ENCODE measurements around the gene CNTN5. TPM values are rescaled to one million over a fixed set of nuclear protein-coding genes. Genes with fewer than 3 reads are reported as not detected.

The CNTN5 gene
- total and polyA plus RNA-seq, 10 of the 15 experiments (the other 5 are each of a cell fraction or from before 2014, with no cell fraction given): 0.01 TPM; not detected in 9

DNA sequence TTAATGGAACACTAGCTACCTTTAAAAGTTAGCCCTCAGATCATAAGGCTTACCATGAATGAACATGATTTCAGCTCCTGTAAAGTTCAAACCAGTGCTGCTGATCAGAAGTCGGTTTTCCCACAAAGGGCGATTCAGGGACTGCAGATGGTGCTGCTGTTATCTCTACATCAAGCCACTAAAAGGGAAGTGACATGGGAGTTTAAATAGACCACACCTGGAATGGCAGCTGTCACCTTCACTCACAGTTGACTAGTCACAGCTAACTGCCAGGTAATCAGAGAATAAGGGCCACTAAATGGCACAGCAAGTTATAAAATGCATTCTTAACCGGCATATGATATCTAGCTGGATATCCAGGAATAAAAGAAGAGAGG lies 1085.2 kb downstream of the CNTN5 start:
- Histone ChIP-seq H3K4me2 (ENCODE audit: control insufficient read depth, insufficient read depth) (no peak overlapping the region), H3K4me1 (ENCODE audit: control insufficient read depth, insufficient read depth, low read length) (no peaks in the 10 kb centered on the region), H3K79me2 (ENCODE audit: control insufficient read depth, insufficient read depth, low read length) (no peaks in the 10 kb centered on the region), H2AFZ (ENCODE audit: control insufficient read depth, low read depth, low read length) (no peak overlapping the region), H3K9ac (ENCODE audit: control insufficient read depth, insufficient read depth, low read length) (no peak overlapping the region), H4K20me1 (ENCODE audit: control insufficient read depth, insufficient read depth) (no peaks in the 10 kb centered on the region), H3K9me3 (replicated peaks; ENCODE audit: control insufficient read depth, insufficient read depth, low read length) (no peaks in the 10 kb centered on the region), H3K27me3 (replicated peaks in 1 of 2; ENCODE audit: control insufficient read depth in 2 of 2, insufficient read depth in 2 of 2, low read length in 1 of 2) (no peaks in the 10 kb centered on the region), H3K27ac (ENCODE audit: control insufficient read depth, insufficient read depth) (no peak overlapping the region), H3K4me3 (no peak overlapping the region), H3K36me3 (ENCODE audit: control insufficient read depth in 2 of 2, insufficient read depth in 2 of 2, low read length in 1 of 2) (no peaks in the 10 kb centered on the region)
- ChIA-PET POLR2A (no interaction called here), CTCF (no interaction called here), SMC1A (ENCODE audit: uncharacterized antibody, unreplicated experiment) (no interaction called here), RAD21 (ENCODE audit: unreplicated experiment) (no interaction called here)
- ATAC-seq (no peak), DNase-seq (ENCODE audit: low read depth, low spot score) (no peak), FAIRE-seq (no peak)
- in situ Hi-C loops (cut with MboI): no loop called here
- intact Hi-C loops (cut with micrococcal nuclease; ENCODE audit: unreplicated experiment): no loop called here
- TF ChIP-seq MXI1 (IDR thresholded peaks at IDR 0.05; ENCODE audit: low read depth, low read length) (no peak), SMC3 (IDR thresholded peaks at IDR 0.05; ENCODE audit: borderline replicate concordance, low read length) (no peak)
- no TSS peak for BruUV-seq (replicated peaks)
- WGBS (ENCODE audit: insufficient coverage, insufficient replicate concordance, low lambda C conversion rate, missing lambda C conversion rate): 24% methylated on average over 3 of the region's 3 CpGs

DNA sequence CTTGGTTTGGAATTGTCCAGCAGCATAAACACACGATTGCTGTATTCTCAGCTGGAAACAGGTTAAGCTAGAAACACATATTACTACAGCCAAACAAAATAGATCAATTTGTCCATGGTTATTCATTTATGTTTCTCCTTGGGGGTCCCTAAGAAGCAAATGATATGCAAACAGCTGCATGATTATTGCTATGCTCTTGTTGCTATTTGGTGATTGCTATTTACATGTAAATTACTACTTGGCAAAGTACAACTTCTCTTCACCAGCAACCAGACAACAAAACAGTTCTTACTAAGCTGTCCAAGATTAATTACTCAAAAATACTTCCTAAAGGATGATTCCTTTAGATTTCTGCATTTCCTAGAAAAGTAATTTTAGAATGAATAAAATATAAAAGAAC lies 1098.4 kb downstream of the CNTN5 start:
- Histone ChIP-seq H3K4me3 (no peak overlapping the region), H3K4me2 (ENCODE audit: control insufficient read depth, insufficient read depth) (no peak overlapping the region), H3K4me1 (ENCODE audit: control insufficient read depth, insufficient read depth, low read length) (no peaks in the 10 kb centered on the region), H3K79me2 (ENCODE audit: control insufficient read depth, insufficient read depth, low read length) (no peaks in the 10 kb centered on the region), H2AFZ (ENCODE audit: control insufficient read depth, low read depth, low read length) (no peak overlapping the region), H3K9ac (ENCODE audit: control insufficient read depth, insufficient read depth, low read length) (no peak overlapping the region), H3K9me3 (replicated peaks; ENCODE audit: control insufficient read depth, insufficient read depth, low read length) (no peaks in the 10 kb centered on the region), H3K36me3 (ENCODE audit: control insufficient read depth in 2 of 2, insufficient read depth in 2 of 2, low read length in 1 of 2) (no peaks in the 10 kb centered on the region), H3K27ac (ENCODE audit: control insufficient read depth, insufficient read depth) (no peak overlapping the region), H3K27me3 (replicated peaks in 1 of 2; ENCODE audit: control insufficient read depth in 2 of 2, insufficient read depth in 2 of 2, low read length in 1 of 2) (no peaks in the 10 kb centered on the region), H4K20me1 (ENCODE audit: control insufficient read depth, insufficient read depth) (no peaks in the 10 kb centered on the region)
- no peak for TF ChIP-seq RAD21 (IDR thresholded peaks at IDR 0.05; ENCODE audit: insufficient read depth, low read depth, low read length)
- TF ChIP-seq BMI1 (IDR thresholded peaks at IDR 0.05; ENCODE audit: borderline replicate concordance): no peak
- no peak for TF ChIP-seq SIX5 (IDR thresholded peaks at IDR 0.05; ENCODE audit: low read depth, low read length, severe bottlenecking)
- no peak for TF ChIP-seq CHD4 (IDR thresholded peaks at IDR 0.05)
- ATAC-seq (no peak), FAIRE-seq (no peak), DNase-seq (ENCODE audit: low read depth, low spot score) (no peak)
- in situ Hi-C loops (cut with MboI): no loop called here
- ChIA-PET POLR2A (no interaction called here), RAD21 (ENCODE audit: unreplicated experiment) (no interaction called here), SMC1A (ENCODE audit: uncharacterized antibody, unreplicated experiment) (no interaction called here), CTCF (no interaction called here)
- intact Hi-C loops (cut with micrococcal nuclease; ENCODE audit: unreplicated experiment): no loop called here
- no TSS peak for BruUV-seq (replicated peaks)
- WGBS (ENCODE audit: insufficient coverage, insufficient replicate concordance, low lambda C conversion rate, missing lambda C conversion rate): 4% methylated on average over 1 of the region's 1 CpG
